IPS-18c (cell line): ENCODE measurements around the gene TCP11X1.
"Not testable (repeated sequence)": the region's sequence is repeated elsewhere in the genome, so short reads cannot be mapped to it uniquely, and the experiment has no call there.

ENCODE experiments used
- H3K4me3 ChIP-seq: 2 replicates; pipeline ENCODE4 v1.7.0; 2013; ENCODE audit warnings: low read depth, mild to moderate bottlenecking, low read length, moderate library complexity; ENCODE audit not compliant: insufficient read depth
- H3K9me3 ChIP-seq: one replicate; pipeline ENCODE4 v1.6.1; 2013; ENCODE audit warnings: mild to moderate bottlenecking, low read length, moderate library complexity; ENCODE audit not compliant: control insufficient read depth, insufficient read depth

The TCP11X1 gene

GRCh38 chrX:102214986-102215385 lies at the start of gene TCP11X1:
TCP11X1 (plus strand) TSS chrX:102215301.
- not testable (repeated sequence) for H3K9me3 ChIP-seq, H3K4me3 ChIP-seq

- Histone ChIP-seq H3K9me3 (peaks cover 6% of the 10 kb centered on the region), H3K4me3 (no peak overlapping the region)
Observed at GRCh38 chrX:102185967-102186720, 29.0 kb upstream of the TCP11X1 start.

- H3K9me3 ChIP-seq, H3K4me3 ChIP-seq: not testable (repeated sequence)
Observed at GRCh38 chrX:102207940-102208339, 7.2 kb upstream of the TCP11X1 start.

- H3K9me3 ChIP-seq, result not testable (repeated sequence)
Observed at GRCh38 chrX:102216497-102216896, 1.4 kb downstream of the TCP11X1 start.

GRCh38 chrX:102235678-102236077 lies 20.6 kb downstream of the TCP11X1 start:
- H3K9me3 ChIP-seq, H3K4me3 ChIP-seq: not testable (repeated sequence)

More at GRCh38 chrX:102216497-102216896, 1.4 kb downstream of the TCP11X1 start:
- not testable (repeated sequence) for H3K4me3 ChIP-seq

GRCh38 chrX:102240265-102240664 lies 25.2 kb downstream of the TCP11X1 start:
- H3K9me3 ChIP-seq, H3K4me3 ChIP-seq: not testable (repeated sequence)

GRCh38 chrX:102246893-102247292 lies 31.8 kb downstream of the TCP11X1 start, which contains the start of gene NXF2:
NXF2 (plus strand) TSS chrX:102247167; CDS start chrX:102307079, 59,912 bp downstream.
- H3K9me3 ChIP-seq, H3K4me3 ChIP-seq: not testable (repeated sequence)

GRCh38 chrX:102272231-102272630 lies 57.1 kb downstream of the TCP11X1 start:
- H3K9me3 ChIP-seq, H3K4me3 ChIP-seq: not testable (repeated sequence)
